ENCODE measurements around the gene RIC8A.
"Not testable (repeated sequence)": the region's sequence is repeated elsewhere in the genome, so short reads cannot be mapped to it uniquely, and the experiment has no call there.

The RIC8A gene

DNA sequence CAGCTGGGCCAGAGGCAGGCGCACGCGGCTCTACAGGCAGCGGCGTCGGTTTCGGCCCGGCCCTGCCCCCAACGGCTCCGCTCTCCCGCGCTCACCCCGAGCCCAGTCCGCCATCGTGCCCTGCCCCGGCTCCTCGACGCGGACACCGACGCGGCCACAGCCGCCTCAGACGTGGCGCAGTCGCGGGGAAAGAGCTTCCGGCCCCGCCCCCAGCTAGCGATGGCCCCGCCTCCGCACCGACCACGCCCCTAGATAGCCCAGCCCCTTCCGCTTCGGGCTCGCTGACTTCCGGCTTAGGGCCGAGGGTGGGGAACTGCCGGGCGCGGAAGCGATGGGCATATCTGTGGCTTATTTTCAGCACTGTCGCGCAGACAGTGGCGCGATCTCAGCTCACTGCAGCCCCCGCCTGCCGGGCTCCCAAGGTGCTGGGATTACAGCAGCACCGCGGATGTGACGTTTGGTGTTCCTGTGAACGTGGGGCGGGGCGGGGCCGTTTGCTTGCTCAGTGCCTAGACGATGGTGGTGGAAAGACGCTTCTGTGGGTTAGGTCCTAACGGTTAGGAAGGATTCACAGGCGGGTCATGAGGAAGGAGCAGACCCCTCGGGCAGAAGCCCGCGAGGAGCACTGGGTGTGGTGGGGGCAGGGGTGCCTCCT is at the start of gene RIC8A, which contains the start of gene BET1L:
Gene RIC8A, plus strand, starts transcription at position 501 of the 655 bp plus-strand sequence. CDS start 1,147 bp downstream, outside the sequence.
Gene BET1L, minus strand, starts transcription at position 192 of the 655 bp plus-strand sequence. Its CDS starts 78 bp downstream, at position 114.
- peak; percentile 90 for DNase-seq

DNA sequence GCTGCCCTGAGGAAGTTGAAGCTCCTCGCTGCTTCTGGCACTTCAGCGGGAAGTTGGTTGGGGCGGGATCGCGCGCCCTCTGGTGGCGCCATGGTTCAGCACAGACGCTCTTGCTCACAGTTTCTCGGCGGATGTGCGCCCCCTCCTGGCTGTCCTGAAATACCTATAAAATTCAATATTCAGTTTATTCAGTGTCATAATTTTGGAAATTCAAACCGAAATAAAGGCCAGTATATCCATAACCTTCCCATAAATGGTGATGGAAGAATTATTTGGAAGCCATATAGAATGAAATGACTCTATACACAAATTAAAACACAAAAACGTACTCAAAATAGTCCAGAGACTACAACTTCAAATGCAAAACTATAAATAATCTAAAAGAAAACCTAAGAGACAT is 27.3 kb upstream of the RIC8A start:
- DNase-seq = not testable (repeated sequence)

- not testable (repeated sequence) for DNase-seq
Measured at GRCh38 chr11:189200-189783, 18.2 kb upstream of the RIC8A start.

GRCh38 chr11:189843-190311 is 17.6 kb upstream of the RIC8A start:
- DNase-seq = not testable (repeated sequence)

DNA sequence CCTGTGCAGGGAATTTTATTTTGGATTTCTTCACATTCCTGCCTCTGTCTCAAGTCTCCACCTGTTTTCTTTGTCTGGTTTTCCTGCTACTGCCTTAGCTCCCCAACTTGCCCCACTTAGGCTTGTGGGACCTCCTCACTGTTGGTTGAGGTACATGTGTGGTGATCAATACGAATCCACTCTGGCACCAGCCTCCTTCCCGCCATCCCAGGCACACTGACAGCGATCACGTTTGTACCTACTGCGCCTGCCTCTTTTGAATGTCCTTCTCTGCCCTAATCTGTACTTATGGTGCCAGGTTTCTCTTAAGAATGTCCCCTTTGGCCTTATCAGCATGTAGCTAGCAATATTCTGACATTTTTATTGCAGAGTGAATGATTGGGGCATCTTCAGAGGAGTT is 17.0 kb upstream of the RIC8A start:
- DNase-seq = not testable (repeated sequence)

DNA sequence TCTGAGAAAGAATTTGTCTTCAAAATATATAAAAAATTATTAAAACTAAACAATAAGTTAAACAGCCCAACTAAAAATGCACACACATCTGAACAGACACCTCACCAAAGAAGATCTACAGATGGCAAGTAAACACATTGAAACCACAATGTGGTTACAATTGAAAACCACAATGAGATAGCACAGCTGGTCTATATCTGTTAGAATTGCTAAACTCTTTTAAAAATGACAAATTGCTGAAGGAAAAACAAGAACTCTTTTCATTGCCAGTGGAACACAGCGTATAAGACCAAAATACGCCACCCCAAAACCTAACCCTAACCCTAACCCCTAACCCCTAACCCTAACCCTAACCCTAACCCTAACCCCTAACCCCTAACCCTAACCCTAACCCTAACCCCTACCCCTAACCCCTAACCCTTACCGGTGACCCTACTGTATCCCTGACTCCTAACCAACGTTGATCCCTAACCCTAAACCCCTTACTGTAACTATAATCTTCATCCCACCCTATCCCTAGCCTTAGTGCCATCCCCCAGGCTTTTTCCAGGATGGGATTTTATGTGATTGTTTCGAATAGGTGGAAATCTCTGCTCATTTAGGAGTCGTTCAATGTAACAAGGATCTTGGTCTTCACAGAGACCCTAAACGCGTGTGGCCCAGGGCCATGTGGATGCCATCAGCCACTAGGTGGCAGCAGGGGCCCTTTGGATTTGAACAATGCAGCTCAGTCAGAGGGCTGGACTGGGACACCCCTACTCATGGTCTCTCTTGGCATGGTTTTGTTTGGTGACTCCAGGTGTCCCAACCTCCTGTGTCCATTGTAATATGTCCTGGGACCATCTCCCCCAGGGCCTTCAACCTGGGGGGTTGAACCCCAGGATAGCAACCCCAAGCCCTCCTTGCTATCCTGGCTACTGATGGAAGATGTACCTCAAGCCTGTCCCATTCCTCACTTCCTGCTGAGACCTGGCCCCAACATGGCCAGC is 15.7 kb upstream of the RIC8A start:
- not testable (repeated sequence) for DNase-seq

DNA sequence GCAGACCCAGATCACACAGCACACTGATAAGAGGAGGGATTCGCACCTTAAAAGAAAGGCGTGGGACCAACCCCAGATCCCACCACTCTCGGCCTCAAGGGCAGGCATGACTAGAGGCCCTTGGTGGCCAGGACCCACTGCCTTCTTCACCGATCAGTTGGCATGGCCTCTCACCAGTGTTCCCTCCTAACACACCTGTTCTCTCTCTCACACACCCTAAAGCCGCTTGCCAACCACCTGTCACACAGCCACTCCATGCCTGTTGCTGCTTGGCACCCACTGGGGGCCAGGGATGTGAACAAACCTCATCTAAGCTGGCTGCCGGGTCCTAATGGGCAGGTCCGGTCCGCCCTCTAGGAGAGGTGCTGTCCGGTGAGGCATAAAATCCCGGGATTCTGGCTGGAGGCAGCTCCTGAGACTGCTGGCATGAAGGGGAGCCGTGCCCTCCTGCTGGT is 14.8 kb upstream of the RIC8A start, which contains the start of gene SCGB1C1:
Gene SCGB1C1, plus strand, starts transcription at position 405 of the 455 bp plus-strand sequence. Its CDS starts 22 bp downstream, at position 427.
- DNase-seq = not testable (repeated sequence)

DNA sequence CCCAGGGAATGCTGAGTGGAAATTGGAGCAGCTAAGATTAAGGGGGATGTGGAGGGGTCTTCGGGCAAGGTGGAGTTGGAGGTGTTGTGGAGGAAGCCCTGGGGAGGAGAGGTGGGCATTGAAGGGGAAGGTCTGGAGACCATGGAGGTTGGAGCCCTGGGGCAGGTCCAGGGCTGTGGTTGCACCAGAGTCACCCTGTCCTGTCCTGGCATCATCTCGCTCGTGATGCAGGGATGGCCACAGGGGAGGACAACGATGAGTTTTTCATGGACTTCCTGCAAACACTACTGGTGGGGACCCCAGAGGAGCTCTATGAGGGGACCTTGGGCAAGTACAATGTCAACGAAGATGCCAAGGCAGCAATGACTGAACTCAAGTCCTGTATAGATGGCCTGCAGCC is 14.0 kb upstream of the RIC8A start:
- not testable (repeated sequence) for DNase-seq

DNA sequence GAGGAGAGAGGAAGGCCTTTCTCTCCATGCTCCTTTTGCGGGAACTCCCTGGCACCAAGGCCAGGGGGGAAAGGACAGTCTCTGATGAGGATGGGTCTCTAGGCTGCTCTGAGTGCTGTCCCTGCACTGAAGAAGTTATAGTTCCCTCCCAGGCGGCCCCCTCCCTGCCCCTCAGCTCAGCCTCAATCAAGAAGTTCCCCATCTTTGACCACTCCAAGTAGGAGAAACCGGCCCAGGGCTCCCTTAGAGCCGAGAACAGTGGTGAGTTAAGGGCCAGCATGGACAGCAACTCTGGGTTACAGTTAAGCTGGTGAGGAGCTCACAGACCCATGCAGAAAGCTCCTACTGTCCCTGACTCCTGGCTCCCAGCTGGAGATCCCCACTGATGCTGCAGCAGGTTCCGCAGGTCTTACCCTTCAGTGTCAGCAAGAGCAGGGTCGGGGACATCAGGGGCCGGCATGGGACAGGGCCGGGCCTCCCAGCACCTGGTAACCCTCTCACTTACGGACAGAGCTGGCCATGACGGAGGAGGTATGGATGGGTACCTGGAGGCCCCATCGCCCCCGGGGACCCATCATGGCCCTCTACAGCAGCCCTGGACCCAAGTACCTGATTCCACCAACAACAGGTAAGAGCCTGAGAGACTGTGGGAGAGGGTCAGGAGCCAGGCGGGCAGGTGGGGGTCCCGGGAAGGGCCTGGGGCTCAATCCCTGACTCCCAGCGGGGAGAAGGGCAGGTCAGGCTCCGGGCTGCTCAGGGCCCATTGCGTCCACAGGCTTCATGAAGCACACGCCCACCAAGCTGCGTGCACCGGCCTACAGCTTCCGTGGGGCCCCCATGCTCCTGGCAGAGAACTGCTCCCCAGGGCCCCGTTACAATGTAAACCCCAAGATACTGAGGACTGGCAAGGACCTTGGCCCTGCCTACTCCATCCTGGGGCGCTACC is 10.4 kb upstream of the RIC8A start:
- no peak for DNase-seq

DNA sequence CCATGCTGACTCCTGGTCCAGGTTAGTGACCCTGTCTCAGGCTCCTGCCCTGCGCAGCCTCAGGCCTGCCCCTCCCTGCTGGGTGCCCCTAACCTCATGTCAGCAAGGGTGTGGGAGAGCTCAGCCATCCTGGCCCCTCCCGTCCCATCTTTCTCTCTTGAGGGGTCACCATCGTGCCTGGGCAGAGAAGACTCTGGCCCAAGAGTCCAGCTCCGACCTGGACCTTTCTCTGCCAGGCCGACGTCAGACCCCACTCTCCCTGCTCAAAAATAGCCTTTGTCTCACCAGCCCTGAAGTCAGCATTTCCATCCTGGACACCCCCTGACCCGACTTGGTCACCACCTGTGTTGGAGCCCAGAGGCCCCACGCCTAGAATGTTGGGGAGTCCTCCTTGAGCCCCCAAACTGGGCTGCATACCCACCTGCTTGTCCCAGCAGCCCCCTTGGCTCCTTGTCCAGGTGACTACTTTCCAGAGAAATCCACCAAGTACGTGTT is 9.7 kb upstream of the RIC8A start:
- no peak for DNase-seq

DNA sequence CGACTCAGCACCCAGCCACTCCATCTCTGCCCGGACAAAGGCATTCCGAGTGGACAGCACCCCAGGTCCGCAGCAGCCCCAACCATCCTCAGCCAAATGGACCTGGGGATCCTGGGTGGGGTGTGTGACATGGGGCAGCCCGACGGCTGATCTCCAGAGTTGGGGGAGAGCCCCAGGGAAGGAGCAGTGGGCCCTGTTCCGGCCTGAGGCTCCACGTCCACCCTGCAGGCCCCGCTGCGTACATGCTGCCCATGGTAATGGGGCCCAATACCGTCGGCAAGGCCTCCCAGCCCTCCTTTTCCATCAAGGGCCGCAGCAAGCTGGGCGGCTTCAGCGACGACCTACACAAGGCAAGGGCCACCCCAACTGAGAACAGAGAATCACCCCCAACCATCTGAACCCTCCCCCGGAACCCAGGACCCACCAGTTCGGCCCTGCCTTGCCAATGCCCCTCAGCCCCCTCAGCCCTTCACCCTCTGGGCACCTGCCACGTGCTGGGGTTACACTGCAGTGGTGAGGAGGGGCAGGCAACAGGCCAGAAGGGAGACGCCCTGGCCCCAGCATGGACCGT is 9.2 kb upstream of the RIC8A start:
- no peak for DNase-seq

- DNase-seq = no peak
Measured at GRCh38 chr11:199004-199581, 8.4 kb upstream of the RIC8A start.

GRCh38 chr11:199782-200181 is 7.7 kb upstream of the RIC8A start:
- DNase-seq = no peak

DNA sequence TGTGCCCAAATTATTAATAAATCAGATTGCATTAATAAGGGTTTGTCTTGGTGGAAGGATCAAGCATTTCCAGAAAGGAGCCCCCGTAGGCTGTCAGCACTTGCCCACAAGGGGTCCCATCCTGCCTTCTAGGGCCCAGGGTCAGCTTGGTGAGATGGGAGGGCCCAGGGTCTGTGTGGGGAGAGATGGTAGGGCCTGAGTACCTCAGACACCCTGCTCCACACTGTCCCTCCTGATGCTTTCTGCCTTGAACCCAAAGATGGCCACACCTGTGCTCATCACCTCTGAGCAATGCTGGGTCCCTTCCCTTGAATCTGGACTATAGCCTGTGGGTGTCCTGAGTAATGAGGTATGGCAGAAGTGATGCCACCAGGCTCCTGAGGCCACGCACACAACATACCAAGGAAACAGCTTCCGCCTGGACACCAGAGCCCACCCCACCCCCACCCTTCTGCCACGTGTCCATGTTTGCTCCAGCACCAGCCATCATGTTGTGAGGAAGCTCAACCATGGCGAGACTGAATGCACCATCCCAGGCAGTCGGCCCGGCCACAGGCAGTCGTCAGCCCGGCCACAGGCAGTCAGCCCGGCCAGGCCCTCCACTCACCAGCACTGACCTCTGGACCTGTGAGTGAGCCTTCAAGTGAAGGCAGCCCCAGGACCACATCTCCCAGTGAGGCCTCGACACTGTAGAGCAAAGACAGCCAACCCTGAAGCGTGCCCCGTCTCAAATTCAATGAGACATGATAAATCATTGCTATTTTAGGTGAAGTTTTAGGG is 7.1 kb upstream of the RIC8A start:
- DNase-seq = no peak

DNA sequence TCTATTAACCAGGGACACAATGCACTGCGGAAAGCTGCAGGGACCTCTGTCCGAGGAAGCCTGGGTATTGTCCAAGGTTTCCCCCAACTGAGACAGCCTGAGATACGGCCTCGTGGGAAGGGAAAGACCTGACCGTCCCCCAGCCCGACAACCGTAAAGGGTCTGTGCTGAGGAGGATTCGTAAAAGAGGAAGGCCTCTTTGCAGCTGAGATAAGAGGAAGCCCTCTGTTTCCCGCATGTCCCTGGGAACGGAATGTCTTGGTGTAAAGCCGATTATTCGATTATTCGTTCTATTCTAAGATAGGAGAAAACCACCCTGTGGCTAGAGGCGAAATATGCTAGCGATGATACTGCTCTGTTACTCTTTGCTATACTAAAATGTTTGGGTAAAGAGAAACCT is 5.5 kb upstream of the RIC8A start:
- no peak for DNase-seq

DNA sequence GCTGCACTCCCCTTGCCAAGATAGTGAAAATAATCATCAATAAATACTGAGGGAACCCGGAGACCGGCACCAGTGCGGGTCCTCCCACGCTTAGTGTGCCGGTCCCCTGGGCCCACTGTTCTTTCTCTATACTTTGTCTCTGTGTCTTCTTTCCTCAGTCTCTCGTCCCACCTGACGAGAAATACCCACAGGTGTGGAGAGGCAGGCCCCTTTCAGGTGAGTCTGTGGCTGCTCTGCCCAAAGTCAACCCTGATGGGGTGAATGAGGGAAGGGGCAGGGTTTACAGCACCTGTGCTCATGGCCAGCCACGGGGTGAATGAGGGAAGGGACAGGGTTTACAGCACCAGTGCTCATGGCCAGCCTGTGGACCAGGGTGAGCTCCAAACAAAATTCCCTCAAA is 5.0 kb upstream of the RIC8A start:
- no peak for DNase-seq

- DNase-seq = no peak
Measured at GRCh38 chr11:203056-203944, 4.2 kb upstream of the RIC8A start.

DNA sequence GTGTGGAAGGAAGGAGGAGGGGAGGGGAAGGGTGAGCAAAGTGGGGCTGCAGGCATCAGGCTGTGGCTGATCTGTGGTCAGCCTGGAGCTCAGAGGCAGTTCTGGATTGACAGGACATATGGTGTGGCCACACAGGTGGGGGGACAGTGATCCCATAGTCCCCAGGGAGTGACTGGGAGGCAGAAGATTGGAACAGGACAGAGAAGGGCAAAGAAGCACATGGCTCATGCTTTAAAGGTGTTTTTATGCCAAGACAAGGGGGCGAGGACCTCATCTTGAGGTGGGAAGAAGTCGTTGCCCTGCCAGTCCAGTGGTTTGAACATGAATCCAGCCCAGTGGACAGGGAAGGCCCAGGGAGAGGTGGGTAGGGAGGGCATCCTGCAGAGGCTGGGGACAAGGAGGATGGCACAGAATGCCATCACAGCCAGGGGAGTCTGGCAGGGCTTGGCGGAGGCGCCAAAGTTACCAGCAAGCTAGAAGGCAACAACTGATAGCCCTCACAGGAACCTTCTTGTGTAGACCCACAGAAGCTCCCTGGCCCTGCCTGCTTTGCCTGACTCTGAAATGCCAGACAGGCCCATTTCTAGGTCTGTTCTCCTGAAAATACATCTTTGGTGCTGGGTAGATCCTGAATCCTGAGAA is 3.4 kb upstream of the RIC8A start:
- DNase-seq = no peak

Measured in NCI-H2171 treated with DMSO at 0.1 percent for 48 hours (cell line).